ENCODE data around the gene YTHDF2. TPM values are rescaled to one million over a fixed set of nuclear protein-coding genes. Genes with fewer than 3 reads are reported as not detected.

YTHDF2 gene
- total and polyA plus RNA-seq, 8 donors = 60.4 to 82.5 (median 74.9) TPM

- DNase-seq (peak in 1 of 4 donors; percentile 12), ATAC-seq (no peak)
- H3K4me3 ChIP-seq = peak overlapping the region; percentile 92 to 99
- no peaks in the 10 kb centered on the region for H3K27me3 ChIP-seq
- H3K27ac ChIP-seq = peak overlapping the region; percentile 97 to 98
- TF ChIP-seq CTCF (IDR thresholded peaks at IDR 0.05) = no peak
- intact Hi-C loops (cut with DNase I) = no loop called here
- H3K36me3 ChIP-seq = peaks cover 0 to 25% of the 10 kb centered on the region in 2 donors
- peaks cover 20 to 42% of the 10 kb centered on the region in 2 donors for H3K4me1 ChIP-seq
- H3K9me3 ChIP-seq = no peaks in the 10 kb centered on the region
Measured at GRCh38 chr1:28735961-28736449, 735 bp upstream of the YTHDF2 start.

- peaks cover 20 to 54% of the 10 kb centered on the region in 2 donors for H3K4me1 ChIP-seq
Measured at GRCh38 chr1:28737307-28738132, 780 bp downstream of the YTHDF2 start.

GRCh38 chr1:28740118-28740517, 3.4 kb downstream of the YTHDF2 start:
- Histone ChIP-seq H3K27ac (peak overlapping the region in 1 of 2 donors; percentile 97), H3K27me3 (no peaks in the 10 kb centered on the region), H3K36me3 (peaks cover 0 to 66% of the 10 kb centered on the region in 2 donors), H3K4me1 (peaks cover 36 to 78% of the 10 kb centered on the region in 2 donors), H3K9me3 (no peaks in the 10 kb centered on the region), H3K4me3 (no peak overlapping the region)
- intact Hi-C loops (cut with DNase I) = no loop called here
- DNase-seq = peak in 1 of 4 donors; percentile 18
- ATAC-seq = peak; percentile 2
- TF ChIP-seq CTCF (IDR thresholded peaks at IDR 0.05) = no peak

More at GRCh38 chr1:28737307-28738132, 780 bp downstream of the YTHDF2 start:
- peak overlapping the region; percentile 97 to 98 for H3K27ac ChIP-seq
- no peaks in the 10 kb centered on the region for H3K9me3 ChIP-seq
- DNase-seq (peak; percentile 36 to 80 (median 46)), ATAC-seq (peak; percentile 42)
- H3K4me3 ChIP-seq = peak overlapping the region; percentile 92 to 99
- H3K36me3 ChIP-seq = peaks cover 0 to 40% of the 10 kb centered on the region in 2 donors
- no peaks in the 10 kb centered on the region for H3K27me3 ChIP-seq
- no peak for TF ChIP-seq CTCF (IDR thresholded peaks at IDR 0.05)
- intact Hi-C loops (cut with DNase I) = no loop called here

GRCh38 chr1:28744184-28744583, 7.4 kb downstream of the YTHDF2 start:
- no peak for TF ChIP-seq CTCF (IDR thresholded peaks at IDR 0.05)
- no peak for DNase-seq
- intact Hi-C loops (cut with DNase I) = no loop called here
- Histone ChIP-seq H3K27ac (no peak overlapping the region), H3K27me3 (no peaks in the 10 kb centered on the region), H3K9me3 (no peaks in the 10 kb centered on the region), H3K4me3 (peak overlapping the region in 1 of 2 donors; percentile 3), H3K4me1 (peaks cover 41 to 95% of the 10 kb centered on the region in 2 donors), H3K36me3 (peaks cover 0 to 84% of the 10 kb centered on the region in 2 donors)
- ATAC-seq = no peak

- intact Hi-C loops (cut with DNase I) = no loop called here
- no peaks in the 10 kb centered on the region for H3K27me3 ChIP-seq
- peaks cover 36 to 95% of the 10 kb centered on the region in 2 donors for H3K4me1 ChIP-seq
- no peaks in the 10 kb centered on the region for H3K9me3 ChIP-seq
- peak overlapping the region in 1 of 2 donors; percentile 3 for H3K27ac ChIP-seq
- no peak overlapping the region for H3K4me3 ChIP-seq
- ATAC-seq (no peak), DNase-seq (no peak)
- H3K36me3 ChIP-seq = peaks cover 0 to 75% of the 10 kb centered on the region in 2 donors
- no peak for TF ChIP-seq CTCF (IDR thresholded peaks at IDR 0.05)
Measured at GRCh38 chr1:28745653-28746173, 9.0 kb downstream of the YTHDF2 start.

All from left lung (tissue), 10 donors.